Gastrocnemius medialis (tissue), 4 donors: ENCODE measurements around the gene KAT2A.

ENCODE experiments used
- POLR2A ChIP-seq, 2 donors: fragments of 450-650 bp; IDR thresholded peaks; one replicate each; pipeline ENCODE4 v1.6.1; 2017; ENCODE audit warnings: antibody characterized with exemption in 2 of 2, mild to moderate bottlenecking in 2 of 2, moderate library complexity in 2 of 2
- TF ChIP-seq, protein P1 (sequence below), 5 experiments: fragments of 450-650 bp in 3 of 5; fragments of 200-600 bp in 2 of 5; sonication (generic) in 2 of 5; IDR thresholded peaks in 4 of 5; conservative IDR thresholded peaks in 1 of 5; 1 replicate in 4 of 5; 2 replicates in 1 of 5; pipeline ENCODE4 v1.5.1; 2016 to 2019; ENCODE audit warnings: antibody characterized with exemption in 5 of 5, mild to moderate bottlenecking in 3 of 5, moderate library complexity in 3 of 5

DNA sequence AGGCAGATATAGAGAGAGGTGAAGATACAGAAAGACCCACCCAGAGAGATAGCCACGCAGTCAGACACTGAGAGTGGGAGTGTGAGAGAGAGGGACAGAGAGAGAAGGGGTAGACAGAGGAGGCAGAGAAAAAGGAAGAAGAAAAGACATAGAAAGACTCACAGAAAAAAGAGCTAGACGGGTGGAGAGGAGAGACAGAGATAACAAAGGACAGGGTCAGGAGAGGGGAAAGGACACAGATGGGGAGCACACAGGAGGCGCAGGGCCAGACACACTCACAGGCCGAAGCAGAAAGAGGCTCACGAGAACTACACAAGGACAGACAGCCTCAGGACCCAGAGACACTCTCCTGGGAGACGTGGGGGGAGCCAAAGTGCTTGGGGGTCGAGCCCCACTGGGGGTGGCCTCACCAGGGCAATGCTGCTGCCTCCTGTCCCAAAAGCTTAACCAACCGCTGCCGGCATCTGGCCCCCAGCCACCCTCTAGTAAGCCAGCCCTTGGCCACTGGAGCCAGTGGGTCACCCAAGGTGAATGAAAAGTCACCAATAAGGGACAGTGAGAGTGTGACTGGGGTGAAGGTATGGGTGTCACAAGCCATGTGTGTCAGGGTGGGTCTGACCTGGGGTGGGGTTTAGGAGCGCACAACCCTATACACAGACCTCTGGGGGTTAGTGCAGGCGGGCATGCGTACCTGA lies 26.6 kb downstream of the KAT2A start:
- TF ChIP-seq POLR2A (IDR thresholded peaks at IDR 0.05): no peak
- TF ChIP-seq, protein P1, sequence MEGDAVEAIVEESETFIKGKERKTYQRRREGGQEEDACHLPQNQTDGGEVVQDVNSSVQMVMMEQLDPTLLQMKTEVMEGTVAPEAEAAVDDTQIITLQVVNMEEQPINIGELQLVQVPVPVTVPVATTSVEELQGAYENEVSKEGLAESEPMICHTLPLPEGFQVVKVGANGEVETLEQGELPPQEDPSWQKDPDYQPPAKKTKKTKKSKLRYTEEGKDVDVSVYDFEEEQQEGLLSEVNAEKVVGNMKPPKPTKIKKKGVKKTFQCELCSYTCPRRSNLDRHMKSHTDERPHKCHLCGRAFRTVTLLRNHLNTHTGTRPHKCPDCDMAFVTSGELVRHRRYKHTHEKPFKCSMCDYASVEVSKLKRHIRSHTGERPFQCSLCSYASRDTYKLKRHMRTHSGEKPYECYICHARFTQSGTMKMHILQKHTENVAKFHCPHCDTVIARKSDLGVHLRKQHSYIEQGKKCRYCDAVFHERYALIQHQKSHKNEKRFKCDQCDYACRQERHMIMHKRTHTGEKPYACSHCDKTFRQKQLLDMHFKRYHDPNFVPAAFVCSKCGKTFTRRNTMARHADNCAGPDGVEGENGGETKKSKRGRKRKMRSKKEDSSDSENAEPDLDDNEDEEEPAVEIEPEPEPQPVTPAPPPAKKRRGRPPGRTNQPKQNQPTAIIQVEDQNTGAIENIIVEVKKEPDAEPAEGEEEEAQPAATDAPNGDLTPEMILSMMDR (IDR thresholded peaks at IDR 0.05 in 4 of 5, conservative IDR thresholded peaks at IDR 0.05 in 1 of 5): no peak
